Loucy (cell line): Measurements from ENCODE around the gene RPL26.
"Not testable (repeated sequence)": the region's sequence is repeated elsewhere in the genome, so short reads cannot be mapped to it uniquely, and the experiment has no call there.

ENCODE experiments used
- H2AFZ ChIP-seq: fragments of 200-600 bp; sonication (generic); 2 replicates; pipeline ENCODE4 v1.6.0; 2016; ENCODE audit warnings: antibody characterized with exemption, mild to moderate bottlenecking, low read length, moderate library complexity
- H3F3A ChIP-seq: fragments of 200-600 bp; 2 replicates; pipeline ENCODE4 v1.6.0; 2016; ENCODE audit warnings: antibody characterized with exemption, low read depth, mild to moderate bottlenecking
- H3K27me3 ChIP-seq: fragments of 200-600 bp; sonication (generic); 2 replicates; pipeline ENCODE4 v1.6.1; 2014; ENCODE audit warnings: low read length, mild to moderate bottlenecking; ENCODE audit not compliant: insufficient read depth, poor library complexity, severe bottlenecking
- H3K36me3 ChIP-seq: fragments of 200-600 bp; sonication (generic); 2 replicates; pipeline ENCODE4 v1.6.1; 2016; ENCODE audit warnings: low read length; ENCODE audit not compliant: insufficient read depth
- H3K4me1 ChIP-seq: fragments of 200-600 bp; sonication (generic); 2 replicates; pipeline ENCODE4 v1.5.1; 2014; ENCODE audit warnings: low read length, mild to moderate bottlenecking; ENCODE audit not compliant: insufficient read depth, poor library complexity, severe bottlenecking
- H3K4me2 ChIP-seq: fragments of 200-600 bp; sonication (generic); 2 replicates; pipeline ENCODE4 v1.6.0; 2014; ENCODE audit warnings: antibody characterized with exemption, low read length, low read depth, mild to moderate bottlenecking; ENCODE audit not compliant: poor library complexity, severe bottlenecking
- H3K4me3 ChIP-seq: fragments of 200-600 bp; sonication (generic); 2 replicates; pipeline ENCODE4 v1.5.1; 2014; ENCODE audit warnings: low read length, mild to moderate bottlenecking, mixed read lengths; ENCODE audit not compliant: poor library complexity, severe bottlenecking
- H3K79me2 ChIP-seq: fragments of 200-600 bp; sonication (generic); 2 replicates; pipeline ENCODE4 v1.6.1; 2014; ENCODE audit warnings: low read length; ENCODE audit not compliant: insufficient read depth
- H3K9ac ChIP-seq: fragments of 200-600 bp; sonication (generic); 2 replicates; pipeline ENCODE4 v1.6.0; 2014; ENCODE audit warnings: mild to moderate bottlenecking, low read depth, low read length, moderate library complexity; ENCODE audit not compliant: poor library complexity, severe bottlenecking
- H3K9me2 ChIP-seq: fragments of 200-600 bp; sonication (generic); replicated peaks from 2 replicates; pipeline ENCODE4 v1.6.1; 2016; ENCODE audit warnings: low read depth, low read length, mixed read lengths
- H3K9me3 ChIP-seq: fragments of 200-600 bp; sonication (generic); 2 replicates; pipeline ENCODE4 v1.6.1; 2014; ENCODE audit warnings: mild to moderate bottlenecking, antibody characterized with exemption, low read length, low read depth; ENCODE audit not compliant: insufficient read depth
- H4K20me1 ChIP-seq: fragments of 200-600 bp; sonication (generic); 2 replicates; pipeline ENCODE4 v1.6.0; 2014; ENCODE audit warnings: antibody characterized with exemption, low read length, mild to moderate bottlenecking; ENCODE audit not compliant: insufficient read depth, poor library complexity, severe bottlenecking
- CTCF ChIP-seq: fragments of 200-600 bp; sonication (generic); conservative IDR thresholded peaks from 2 replicates; pipeline ENCODE4 v1.5.1; 2014; ENCODE audit warnings: mild to moderate bottlenecking, antibody characterized with exemption, low read length
- EZH2phosphoT487 ChIP-seq: fragments of 200-600 bp; IDR thresholded peaks from 2 replicates; pipeline ENCODE4 v1.6.1; 2018; ENCODE audit warnings: antibody characterized with exemption, mild to moderate bottlenecking, moderate library complexity, borderline replicate concordance

Gene RPL26

DNA sequence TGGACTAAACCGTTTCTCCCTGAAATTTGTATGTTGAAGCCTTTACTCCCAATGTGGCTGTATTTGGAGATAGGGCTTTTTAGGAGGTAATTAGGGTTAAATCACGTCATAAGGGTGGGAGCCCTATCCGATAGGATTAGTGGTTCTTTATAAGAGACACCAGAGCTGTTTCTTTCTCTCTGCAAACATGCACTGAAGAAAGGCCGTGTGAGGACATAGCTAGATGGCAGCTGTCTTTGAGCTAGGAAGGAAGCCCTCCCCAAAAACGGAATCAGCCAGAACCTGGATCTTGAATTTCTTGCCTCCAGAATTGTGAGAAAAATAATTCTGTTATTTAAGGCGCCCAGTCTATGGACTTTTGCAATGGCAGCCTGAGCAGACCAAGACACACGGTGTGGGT lies 29.3 kb downstream of the RPL26 start:
- no peaks in the 10 kb centered on the region for H4K20me1 ChIP-seq
- H3K4me1 ChIP-seq = no peaks in the 10 kb centered on the region
- no peaks in the 10 kb centered on the region for H3K36me3 ChIP-seq
- no peaks in the 10 kb centered on the region for H3K79me2 ChIP-seq
- no peaks in the 10 kb centered on the region for H3K27me3 ChIP-seq
- H3K9me3 ChIP-seq = no peaks in the 10 kb centered on the region
- H3K4me3 ChIP-seq = no peak overlapping the region
- no peak overlapping the region for H2AFZ ChIP-seq
- no peaks in the 10 kb centered on the region for H3F3A ChIP-seq
- no peak for TF ChIP-seq EZH2phosphoT487
- no peak for TF ChIP-seq CTCF
- H3K4me2 ChIP-seq = no peak overlapping the region
- H3K9me2 ChIP-seq = no peaks in the 10 kb centered on the region
- no peak overlapping the region for H3K9ac ChIP-seq

GRCh38 chr17:8350339-8350738 lies 32.7 kb downstream of the RPL26 start:
- Histone ChIP-seq H3K4me2 (no peak overlapping the region), H3K9me3 (no peaks in the 10 kb centered on the region), H3K27me3 (no peaks in the 10 kb centered on the region), H3K4me3 (no peak overlapping the region), H3K9me2 (no peaks in the 10 kb centered on the region), H2AFZ (no peak overlapping the region), H4K20me1 (no peaks in the 10 kb centered on the region), H3F3A (no peaks in the 10 kb centered on the region), H3K9ac (no peak overlapping the region), H3K79me2 (no peaks in the 10 kb centered on the region), H3K4me1 (no peaks in the 10 kb centered on the region), H3K36me3 (no peaks in the 10 kb centered on the region)
- TF ChIP-seq EZH2phosphoT487 (no peak), CTCF (no peak)

- not testable (repeated sequence) for H2AFZ ChIP-seq, H3K27me3 ChIP-seq, H3K79me2 ChIP-seq, H3K9me3 ChIP-seq, H3K9ac ChIP-seq, H3K4me2 ChIP-seq, H4K20me1 ChIP-seq, H3K4me1 ChIP-seq, H3K9me2 ChIP-seq, H3K36me3 ChIP-seq, H3F3A ChIP-seq, H3K4me3 ChIP-seq
These were observed 36.0 kb downstream of the RPL26 start for GRCh38 chr17:8347001-8347400.

DNA sequence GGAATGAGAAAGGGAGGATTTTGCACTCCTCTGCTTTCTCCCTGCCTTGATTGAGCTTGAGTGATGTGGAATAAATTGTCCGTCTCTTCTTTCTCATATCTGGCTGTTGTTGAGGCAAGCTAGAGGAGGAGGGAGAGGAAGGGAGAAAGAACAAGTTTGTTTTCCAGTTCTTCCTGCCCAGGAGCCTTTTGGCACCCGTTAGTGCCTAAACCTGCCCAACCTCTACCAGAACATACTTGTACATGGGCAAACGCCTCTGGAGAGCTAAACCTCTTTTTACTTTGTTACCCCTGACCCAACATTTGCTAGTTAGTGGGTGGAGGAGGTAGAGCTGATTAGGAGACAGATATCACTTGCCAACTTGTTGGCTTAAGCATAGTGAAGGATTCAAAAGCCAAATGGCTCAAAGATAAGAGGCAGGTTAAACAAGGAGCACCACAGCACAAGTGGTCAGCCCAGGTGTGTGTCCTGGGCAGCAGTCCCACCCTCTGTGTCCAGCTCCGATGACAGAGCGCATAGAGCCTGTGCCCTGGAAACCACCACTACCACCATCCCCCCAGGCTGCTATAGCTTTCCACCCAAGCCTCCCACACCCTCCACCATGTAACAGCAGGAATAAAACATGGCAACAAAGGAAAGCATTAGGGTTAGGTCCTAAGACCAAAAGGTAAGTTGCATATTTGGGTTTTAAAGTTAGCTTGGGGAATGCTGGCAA lies 36.9 kb downstream of the RPL26 start:
- H3K9ac ChIP-seq = no peak overlapping the region
- H3K27me3 ChIP-seq = no peaks in the 10 kb centered on the region
- H3K9me2 ChIP-seq = no peaks in the 10 kb centered on the region
- no peaks in the 10 kb centered on the region for H3K9me3 ChIP-seq
- H3F3A ChIP-seq = no peaks in the 10 kb centered on the region
- no peak overlapping the region for H3K4me2 ChIP-seq
- no peaks in the 10 kb centered on the region for H3K36me3 ChIP-seq
- no peaks in the 10 kb centered on the region for H4K20me1 ChIP-seq
- TF ChIP-seq CTCF (no peak), EZH2phosphoT487 (no peak)
- no peak overlapping the region for H3K4me3 ChIP-seq
- no peaks in the 10 kb centered on the region for H3K4me1 ChIP-seq
- no peak overlapping the region for H2AFZ ChIP-seq
- no peaks in the 10 kb centered on the region for H3K79me2 ChIP-seq
